ENCODE results near the gene ENSA.
"Not testable (repeated sequence)": the region's sequence is repeated elsewhere in the genome, so short reads cannot be mapped to it uniquely, and the experiment has no call there.

Gene ENSA

GRCh38 chr1:150596976-150597375, 32.4 kb downstream of the ENSA start:
- H3K4me3 ChIP-seq (ENCODE audit: low read depth, low read length): no peak overlapping the region
- in situ Hi-C loops (cut with HindIII; ENCODE audit: low sequenced_read_pairs): no loop called here
- TF ChIP-seq, protein P1, sequence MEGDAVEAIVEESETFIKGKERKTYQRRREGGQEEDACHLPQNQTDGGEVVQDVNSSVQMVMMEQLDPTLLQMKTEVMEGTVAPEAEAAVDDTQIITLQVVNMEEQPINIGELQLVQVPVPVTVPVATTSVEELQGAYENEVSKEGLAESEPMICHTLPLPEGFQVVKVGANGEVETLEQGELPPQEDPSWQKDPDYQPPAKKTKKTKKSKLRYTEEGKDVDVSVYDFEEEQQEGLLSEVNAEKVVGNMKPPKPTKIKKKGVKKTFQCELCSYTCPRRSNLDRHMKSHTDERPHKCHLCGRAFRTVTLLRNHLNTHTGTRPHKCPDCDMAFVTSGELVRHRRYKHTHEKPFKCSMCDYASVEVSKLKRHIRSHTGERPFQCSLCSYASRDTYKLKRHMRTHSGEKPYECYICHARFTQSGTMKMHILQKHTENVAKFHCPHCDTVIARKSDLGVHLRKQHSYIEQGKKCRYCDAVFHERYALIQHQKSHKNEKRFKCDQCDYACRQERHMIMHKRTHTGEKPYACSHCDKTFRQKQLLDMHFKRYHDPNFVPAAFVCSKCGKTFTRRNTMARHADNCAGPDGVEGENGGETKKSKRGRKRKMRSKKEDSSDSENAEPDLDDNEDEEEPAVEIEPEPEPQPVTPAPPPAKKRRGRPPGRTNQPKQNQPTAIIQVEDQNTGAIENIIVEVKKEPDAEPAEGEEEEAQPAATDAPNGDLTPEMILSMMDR (IDR thresholded peaks at IDR 0.05; ENCODE audit: low read depth, low read length): no peak
- no peak for DNase-seq (ENCODE audit: low read depth, low spot score)

- TF ChIP-seq, protein P1 (IDR thresholded peaks at IDR 0.05; ENCODE audit: low read depth, low read length): no peak
- peak; percentile 31 for DNase-seq (ENCODE audit: low read depth, low spot score)
- in situ Hi-C loops (cut with HindIII; ENCODE audit: low sequenced_read_pairs): no loop called here
- H3K4me3 ChIP-seq (ENCODE audit: low read depth, low read length): no peak overlapping the region
These were observed 33.1 kb downstream of the ENSA start for GRCh38 chr1:150596095-150596892.

GRCh38 chr1:150582371-150582770, 47.0 kb downstream of the ENSA start:
- no peak for DNase-seq (ENCODE audit: low read depth, low spot score)
- in situ Hi-C loops (cut with HindIII; ENCODE audit: low sequenced_read_pairs): no loop called here
- H3K4me3 ChIP-seq (ENCODE audit: low read depth, low read length): no peak overlapping the region
- TF ChIP-seq, protein P1 (IDR thresholded peaks at IDR 0.05; ENCODE audit: low read depth, low read length): no peak

DNA sequence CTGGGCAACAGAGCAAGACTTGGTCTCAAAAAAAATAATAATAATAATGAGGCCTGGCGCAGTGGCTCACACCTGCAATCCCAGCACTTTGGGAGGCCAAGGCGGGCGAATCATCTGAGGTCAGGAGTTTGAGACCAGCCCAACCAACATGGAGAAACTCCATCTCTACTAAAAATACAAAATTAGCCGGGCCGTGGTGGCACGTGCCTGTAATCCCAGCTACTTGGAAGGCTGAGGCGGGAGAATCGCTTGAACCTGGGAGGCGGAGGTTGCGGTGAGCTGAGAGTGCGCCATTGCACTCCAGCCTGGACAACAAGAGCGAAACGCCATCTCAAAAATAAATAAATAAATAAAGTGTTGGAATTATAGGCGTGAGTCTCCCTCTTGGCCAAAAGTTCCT, 47.5 kb downstream of the ENSA start:
- DNase-seq (ENCODE audit: low read depth, low spot score); H3K4me3 ChIP-seq (ENCODE audit: low read depth, low read length); in situ Hi-C loops (cut with HindIII; ENCODE audit: low sequenced_read_pairs): not testable (repeated sequence)

GRCh38 chr1:150581437-150581836, 48.0 kb downstream of the ENSA start:
- H3K4me3 ChIP-seq (ENCODE audit: low read depth, low read length); in situ Hi-C loops (cut with HindIII; ENCODE audit: low sequenced_read_pairs); DNase-seq (ENCODE audit: low read depth, low spot score): not testable (repeated sequence)

GRCh38 chr1:150580966-150581365, 48.4 kb downstream of the ENSA start:
- H3K4me3 ChIP-seq (ENCODE audit: low read depth, low read length); in situ Hi-C loops (cut with HindIII; ENCODE audit: low sequenced_read_pairs); DNase-seq (ENCODE audit: low read depth, low spot score): not testable (repeated sequence)

DNA sequence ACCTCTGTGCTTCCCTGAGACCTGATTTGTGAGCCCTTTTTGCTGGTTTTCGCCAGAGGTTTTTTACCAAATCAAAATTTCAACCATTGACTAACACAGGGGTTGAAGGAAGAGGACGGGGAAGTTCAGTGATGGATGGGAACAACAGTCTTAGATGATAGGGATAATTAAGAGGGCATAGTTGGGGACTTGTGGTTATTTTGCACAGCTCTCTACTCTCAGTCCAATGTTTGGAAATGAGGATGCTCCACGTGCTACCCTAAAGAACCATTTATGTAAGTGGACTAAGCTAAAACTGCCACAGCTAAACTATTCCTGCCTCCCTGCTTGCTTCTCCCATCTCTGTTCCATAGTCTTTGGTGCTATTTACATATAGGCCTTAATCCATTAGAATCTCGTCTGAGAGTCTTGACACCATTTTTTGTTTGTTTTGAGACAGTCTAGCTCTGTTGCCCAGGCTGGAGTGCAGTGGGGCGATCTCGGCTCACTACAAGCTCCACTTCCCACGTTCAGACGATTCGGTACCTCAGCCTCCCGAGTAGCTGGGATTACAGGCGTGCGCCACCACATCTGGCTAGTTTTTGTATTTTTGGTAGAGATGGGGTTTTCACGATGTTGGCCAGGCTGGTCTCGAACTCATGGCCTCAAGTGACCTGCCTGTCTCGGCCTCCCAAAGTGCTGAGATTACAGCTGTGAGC, 49.3 kb downstream of the ENSA start:
- in situ Hi-C loops (cut with HindIII; ENCODE audit: low sequenced_read_pairs): no loop called here
- H3K4me3 ChIP-seq (ENCODE audit: low read depth, low read length): peak overlapping the region; percentile 38
- TF ChIP-seq, protein P1 (IDR thresholded peaks at IDR 0.05; ENCODE audit: low read depth, low read length): no peak
- no peak for DNase-seq (ENCODE audit: low read depth, low spot score)

All from astrocyte of the spinal cord (primary cell).